Nephron progenitor cell (in vitro differentiated cells): ENCODE measurements around the gene ASPHD1.

Experiments
- DNase-seq: peaks from one replicate; pipeline ENCODE4 v3.0.0; 2021
- H3K27ac Mint-ChIP-seq: 2 replicates; pipeline ENCODE4 v1.8.0; 2021; ENCODE audit warnings: mild to moderate bottlenecking, moderate library complexity, mixed read lengths
- H3K27me3 Mint-ChIP-seq: 2 replicates; pipeline ENCODE4 v1.8.0; 2021; ENCODE audit warnings: mild to moderate bottlenecking, low read depth, mixed read lengths; ENCODE audit not compliant: poor library complexity
- H3K36me3 Mint-ChIP-seq: 2 replicates; pipeline ENCODE4 v1.8.0; 2021; ENCODE audit warnings: low read depth, mixed read lengths
- H3K4me1 Mint-ChIP-seq: 2 replicates; pipeline ENCODE4 v1.8.0; 2021; ENCODE audit warnings: mixed read lengths
- H3K4me3 Mint-ChIP-seq: 2 replicates; pipeline ENCODE4 v1.8.0; 2021; ENCODE audit warnings: mild to moderate bottlenecking, moderate library complexity, mixed read lengths
- H3K9me3 Mint-ChIP-seq: 2 replicates; pipeline ENCODE4 v1.8.0; 2021; ENCODE audit warnings: mild to moderate bottlenecking, moderate library complexity, mixed read lengths
- TF ChIP-seq, protein P1 (sequence below): fragments of 200-600 bp; sonication (generic); IDR thresholded peaks from 2 replicates; pipeline ENCODE4 v1.5.0; 2021; ENCODE audit warnings: antibody characterized with exemption

The ASPHD1 gene

GRCh38 chr16:29875206-29875605 is 25.1 kb upstream of the ASPHD1 start:
- H3K9me3 Mint-ChIP-seq = peaks cover 6% of the 10 kb centered on the region
- TF ChIP-seq, protein P1, sequence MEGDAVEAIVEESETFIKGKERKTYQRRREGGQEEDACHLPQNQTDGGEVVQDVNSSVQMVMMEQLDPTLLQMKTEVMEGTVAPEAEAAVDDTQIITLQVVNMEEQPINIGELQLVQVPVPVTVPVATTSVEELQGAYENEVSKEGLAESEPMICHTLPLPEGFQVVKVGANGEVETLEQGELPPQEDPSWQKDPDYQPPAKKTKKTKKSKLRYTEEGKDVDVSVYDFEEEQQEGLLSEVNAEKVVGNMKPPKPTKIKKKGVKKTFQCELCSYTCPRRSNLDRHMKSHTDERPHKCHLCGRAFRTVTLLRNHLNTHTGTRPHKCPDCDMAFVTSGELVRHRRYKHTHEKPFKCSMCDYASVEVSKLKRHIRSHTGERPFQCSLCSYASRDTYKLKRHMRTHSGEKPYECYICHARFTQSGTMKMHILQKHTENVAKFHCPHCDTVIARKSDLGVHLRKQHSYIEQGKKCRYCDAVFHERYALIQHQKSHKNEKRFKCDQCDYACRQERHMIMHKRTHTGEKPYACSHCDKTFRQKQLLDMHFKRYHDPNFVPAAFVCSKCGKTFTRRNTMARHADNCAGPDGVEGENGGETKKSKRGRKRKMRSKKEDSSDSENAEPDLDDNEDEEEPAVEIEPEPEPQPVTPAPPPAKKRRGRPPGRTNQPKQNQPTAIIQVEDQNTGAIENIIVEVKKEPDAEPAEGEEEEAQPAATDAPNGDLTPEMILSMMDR = no peak
- H3K4me1 Mint-ChIP-seq = peaks cover 25% of the 10 kb centered on the region
- no peak overlapping the region for H3K27ac Mint-ChIP-seq
- no peak overlapping the region for H3K4me3 Mint-ChIP-seq
- no peaks in the 10 kb centered on the region for H3K36me3 Mint-ChIP-seq
- no peak for DNase-seq
- peaks cover 65% of the 10 kb centered on the region for H3K27me3 Mint-ChIP-seq

DNA sequence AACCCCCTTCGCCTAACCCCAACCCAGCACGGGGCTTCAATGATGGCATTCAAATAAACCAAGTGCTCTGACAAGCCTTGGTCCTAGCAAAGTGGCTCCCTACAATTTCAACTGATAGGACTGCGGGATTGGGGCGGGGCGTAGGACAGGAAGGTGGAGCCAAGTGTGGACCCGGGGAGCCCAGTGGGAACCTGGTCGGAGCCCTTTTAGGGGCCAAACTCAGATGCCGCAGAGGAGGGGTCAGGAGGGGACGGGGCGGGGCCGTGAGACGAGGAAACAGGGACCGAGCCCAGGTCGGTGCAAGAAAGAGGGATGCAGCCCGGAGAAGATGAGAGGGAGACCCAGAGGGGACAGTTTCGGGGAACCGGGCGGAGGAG is 24.1 kb upstream of the ASPHD1 start:
- H3K36me3 Mint-ChIP-seq = no peaks in the 10 kb centered on the region
- peak overlapping the region; percentile 66 for H3K4me3 Mint-ChIP-seq
- H3K4me1 Mint-ChIP-seq = peaks cover 19% of the 10 kb centered on the region
- H3K27me3 Mint-ChIP-seq = peaks cover 69% of the 10 kb centered on the region
- TF ChIP-seq, protein P1 = no peak
- no peak overlapping the region for H3K27ac Mint-ChIP-seq
- H3K9me3 Mint-ChIP-seq = peaks cover 6% of the 10 kb centered on the region
- no peak for DNase-seq

GRCh38 chr16:29876594-29877249 is 23.6 kb upstream of the ASPHD1 start:
- no peak overlapping the region for H3K27ac Mint-ChIP-seq
- no peaks in the 10 kb centered on the region for H3K36me3 Mint-ChIP-seq
- TF ChIP-seq, protein P1 = no peak
- peak overlapping the region; percentile 66 for H3K4me3 Mint-ChIP-seq
- peaks cover 6% of the 10 kb centered on the region for H3K9me3 Mint-ChIP-seq
- peak; percentile 60 for DNase-seq
- peaks cover 14% of the 10 kb centered on the region for H3K4me1 Mint-ChIP-seq
- H3K27me3 Mint-ChIP-seq = peaks cover 67% of the 10 kb centered on the region

DNA sequence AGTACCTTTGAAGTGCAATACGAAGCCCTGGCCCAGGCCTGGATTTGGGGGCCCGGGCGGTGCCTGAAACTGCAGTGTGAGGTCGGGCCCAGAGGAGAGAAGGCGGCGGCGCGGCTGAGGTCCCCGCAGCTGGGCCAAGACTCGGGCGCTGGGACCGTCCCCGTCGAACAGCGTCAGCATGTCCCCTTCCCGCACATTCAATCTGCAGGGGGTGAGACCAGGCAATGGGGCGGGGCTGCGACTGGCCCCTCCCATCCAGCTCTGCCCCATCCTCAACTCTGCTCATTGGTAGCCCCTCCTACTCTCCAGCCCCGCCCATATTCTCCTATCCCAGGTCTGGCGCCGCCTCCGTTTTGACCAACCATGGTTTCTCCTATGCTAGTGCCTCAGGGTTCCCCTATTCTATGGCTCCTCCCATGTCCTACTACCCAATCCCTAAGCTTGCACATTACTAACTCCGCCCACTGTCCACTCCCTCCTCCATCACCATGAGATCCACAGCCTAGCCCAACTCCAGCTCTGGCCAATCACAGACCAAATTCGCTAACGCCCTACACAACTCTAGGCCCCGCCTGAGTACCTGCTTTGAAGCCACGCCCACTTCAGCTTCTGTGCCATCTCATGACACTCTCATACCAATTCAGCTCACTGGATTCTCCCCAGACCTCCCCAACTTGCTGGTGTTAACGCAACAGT is 22.9 kb upstream of the ASPHD1 start:
- TF ChIP-seq, protein P1 = no peak
- peaks cover 13% of the 10 kb centered on the region for H3K4me1 Mint-ChIP-seq
- H3K9me3 Mint-ChIP-seq = peaks cover 6% of the 10 kb centered on the region
- no peak overlapping the region for H3K27ac Mint-ChIP-seq
- peaks cover 67% of the 10 kb centered on the region for H3K27me3 Mint-ChIP-seq
- peak overlapping the region; percentile 58 for H3K4me3 Mint-ChIP-seq
- H3K36me3 Mint-ChIP-seq = no peaks in the 10 kb centered on the region
- peak; percentile 75 for DNase-seq

DNA sequence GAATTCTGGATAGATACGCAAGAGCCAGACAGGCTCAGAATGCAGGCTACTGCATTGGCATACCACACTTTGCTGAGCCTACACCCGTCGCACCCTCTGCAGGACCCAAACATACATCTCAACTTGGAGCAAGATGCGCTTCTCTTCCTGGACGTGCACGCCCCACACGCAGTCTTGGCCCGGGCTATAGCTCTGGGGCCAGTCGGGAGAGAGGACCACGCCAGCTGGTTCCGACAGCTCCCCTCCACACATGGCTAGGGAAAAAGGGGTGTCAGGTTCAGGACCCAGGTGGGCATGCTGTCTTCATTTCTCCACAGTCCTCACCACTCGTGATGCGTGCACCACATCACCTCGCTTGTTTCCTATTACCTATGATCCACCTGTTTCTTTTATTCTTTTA is 22.1 kb upstream of the ASPHD1 start:
- no peak overlapping the region for H3K27ac Mint-ChIP-seq
- H3K4me1 Mint-ChIP-seq = peaks cover 13% of the 10 kb centered on the region
- H3K36me3 Mint-ChIP-seq = no peaks in the 10 kb centered on the region
- peaks cover 6% of the 10 kb centered on the region for H3K9me3 Mint-ChIP-seq
- H3K4me3 Mint-ChIP-seq = no peak overlapping the region
- peaks cover 67% of the 10 kb centered on the region for H3K27me3 Mint-ChIP-seq
- DNase-seq = no peak
- TF ChIP-seq, protein P1 = no peak

- Mint-ChIP-seq H3K4me1 (peaks cover 11% of the 10 kb centered on the region), H3K27ac (no peak overlapping the region), H3K27me3 (peaks cover 43% of the 10 kb centered on the region), H3K9me3 (peaks cover 6% of the 10 kb centered on the region), H3K4me3 (no peak overlapping the region), H3K36me3 (no peaks in the 10 kb centered on the region)
- no peak for DNase-seq
- TF ChIP-seq, protein P1 = no peak
Measured at GRCh38 chr16:29881050-29881449, 19.2 kb upstream of the ASPHD1 start.
